Hepatocyte (in vitro differentiated cells): ENCODE data around the gene UGT1A10.

Experiments used
- CTCF ChIP-seq: fragments of 200-600 bp; sonication (generic); IDR thresholded peaks from 2 replicates; pipeline ENCODE4 v1.5.1; 2016; ENCODE audit warnings: antibody characterized with exemption, mild to moderate bottlenecking; ENCODE audit not compliant: poor library complexity
- EZH2 ChIP-seq: fragments of 200-600 bp; sonication (generic); IDR thresholded peaks from 2 replicates; pipeline ENCODE4 v1.6.1; 2016; ENCODE audit warnings: antibody characterized with exemption, mild to moderate bottlenecking, borderline replicate concordance
- EZH2phosphoT487 ChIP-seq: fragments of 200-600 bp; sonication (generic); IDR thresholded peaks from one replicate; pipeline ENCODE4 v1.6.1; 2018; ENCODE audit warnings: antibody characterized with exemption, mild to moderate bottlenecking, low read depth, moderate library complexity; ENCODE audit not compliant: unreplicated experiment, severe bottlenecking

GRCh38 chr2:233620204-233620603 lies 16.0 kb upstream of the UGT1A10 start:
- TF ChIP-seq CTCF: no peak
- TF ChIP-seq EZH2phosphoT487: no peak
- TF ChIP-seq EZH2: no peak
